MM.1S (cell line): ENCODE data around the gene KDM2A.

Source experiments
- DNase-seq: peaks from one replicate; pipeline ENCODE4 v3.0.0-alpha.2; 2015
- H2AFZ ChIP-seq: fragments of 300-600 bp; sonication (generic); 2 replicates; pipeline ENCODE4 v1.6.0; 2016; ENCODE audit warnings: antibody characterized with exemption, low read length
- H3F3A ChIP-seq: fragments of 300-600 bp; sonication (generic); 2 replicates; pipeline ENCODE4 v1.6.1; 2016; ENCODE audit warnings: mild to moderate bottlenecking, antibody characterized with exemption, low read length, moderate library complexity, mixed read lengths; ENCODE audit not compliant: insufficient read depth
- H3K27ac ChIP-seq: fragments of 300-600 bp; sonication (generic); 2 replicates; pipeline ENCODE4 v1.5.1; 2016; ENCODE audit warnings: mild to moderate bottlenecking, low read length
- H3K27me3 ChIP-seq: fragments of 300-600 bp; sonication (generic); replicated peaks from 2 replicates; pipeline ENCODE4 v1.6.0; 2016; ENCODE audit warnings: low read length; ENCODE audit not compliant: insufficient read depth
- H3K36me3 ChIP-seq: fragments of 300-600 bp; sonication (generic); replicated peaks from 2 replicates; pipeline ENCODE4 v1.6.1; 2016; ENCODE audit warnings: mild to moderate bottlenecking, low read length, mixed read lengths; ENCODE audit not compliant: insufficient read depth
- H3K4me1 ChIP-seq: fragments of 300-600 bp; sonication (generic); 2 replicates; pipeline ENCODE4 v1.6.1; 2016; ENCODE audit warnings: low read length, mixed read lengths
- H3K4me2 ChIP-seq: fragments of 300-600 bp; sonication (generic); 2 replicates; pipeline ENCODE4 v1.6.0; 2016; ENCODE audit warnings: low read depth, low read length
- H3K4me3 ChIP-seq: fragments of 300-600 bp; sonication (generic); 2 replicates; pipeline ENCODE4 v1.5.1; 2016; ENCODE audit warnings: low read length, mixed read lengths
- H3K79me2 ChIP-seq: fragments of 300-600 bp; sonication (generic); 2 replicates; pipeline ENCODE4 v1.6.1; 2016; ENCODE audit warnings: mixed run types, low read length, mixed read lengths
- H3K9ac ChIP-seq: fragments of 300-600 bp; sonication (generic); 2 replicates; pipeline ENCODE4 v1.6.1; 2016; ENCODE audit warnings: low read length, mixed read lengths
- H3K9me2 ChIP-seq: fragments of 300-600 bp; sonication (generic); replicated peaks from 2 replicates; pipeline ENCODE4 v1.6.1; 2016; ENCODE audit warnings: mild to moderate bottlenecking, low read length, mixed read lengths; ENCODE audit not compliant: insufficient read depth
- H3K9me3 ChIP-seq: fragments of 300-600 bp; sonication (generic); replicated peaks from 2 replicates; pipeline ENCODE4 v1.6.1; 2016; ENCODE audit warnings: mild to moderate bottlenecking, low read length, mixed read lengths; ENCODE audit not compliant: insufficient read depth
- H4K20me1 ChIP-seq: fragments of 300-600 bp; sonication (generic); 2 replicates; pipeline ENCODE4 v1.6.1; 2016; ENCODE audit warnings: mild to moderate bottlenecking, low read length, moderate library complexity, mixed read lengths; ENCODE audit not compliant: insufficient read depth
- EZH2 ChIP-seq: fragments of 300-600 bp; sonication (generic); optimal IDR thresholded peaks from 2 replicates; pipeline ENCODE3; 2017; ENCODE audit warnings: low read depth, mild to moderate bottlenecking, antibody characterized with exemption, low read length, mixed read lengths
- EZH2phosphoT487 ChIP-seq: fragments of 300-600 bp; sonication (generic); IDR thresholded peaks from 2 replicates; pipeline ENCODE4 v1.6.1; 2018; ENCODE audit warnings: antibody characterized with exemption, low read length
- TF ChIP-seq, protein P1 (sequence below): fragments of 300-600 bp; sonication (generic); IDR thresholded peaks from 2 replicates; pipeline ENCODE4 v1.5.1; 2016; ENCODE audit warnings: antibody characterized with exemption, low read length, mixed read lengths

The KDM2A gene

DNA sequence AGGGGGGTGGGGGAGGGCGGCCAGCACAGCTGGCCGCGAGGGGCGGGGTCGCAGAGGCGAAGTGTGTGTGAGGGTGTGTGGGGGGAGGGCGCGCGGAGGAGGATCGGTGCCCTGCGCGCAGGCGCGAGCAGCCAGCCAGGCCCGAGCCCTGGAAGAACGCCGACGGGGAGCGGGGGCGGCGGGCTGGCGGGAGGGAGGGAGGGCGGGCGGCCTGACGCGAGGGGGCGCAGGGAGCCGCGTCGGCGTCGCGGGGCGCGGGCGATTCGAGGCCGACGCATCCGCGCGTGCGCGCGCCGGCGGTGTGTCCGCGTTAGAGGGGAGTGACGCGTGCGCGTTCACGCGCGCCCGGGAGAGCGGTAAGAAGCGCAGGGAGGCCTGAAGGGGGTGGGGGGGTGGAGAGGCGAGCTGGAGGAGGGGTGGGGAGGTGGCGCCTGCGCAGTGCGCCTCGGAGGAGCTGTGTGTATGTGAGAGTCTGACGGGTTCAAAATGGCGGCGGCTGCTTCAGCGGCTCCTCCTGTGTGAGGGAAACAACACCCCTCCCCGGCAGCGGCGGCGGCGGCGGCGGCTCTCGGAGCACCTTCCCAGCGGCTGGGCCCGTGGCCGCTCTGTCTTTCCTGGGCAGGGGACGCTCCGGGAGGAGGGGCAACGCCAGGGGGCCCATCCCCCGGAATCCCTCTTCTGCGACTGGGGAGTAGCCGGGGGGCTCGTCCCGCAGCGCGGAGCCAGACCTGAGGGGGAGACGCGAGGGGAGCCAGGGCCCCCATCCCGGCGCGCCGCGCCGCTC, at the start of gene KDM2A:
KDM2A (plus strand) TSS at position 463 of the 784 bp plus-strand sequence. CDS start 2,054 bp downstream, outside the sequence.
- Histone ChIP-seq H3F3A (peaks cover 34% of the 10 kb centered on the region), H3K79me2 (peaks cover 46% of the 10 kb centered on the region), H3K27ac (peak within 1 kb of the TSS; percentile 80)

DNA sequence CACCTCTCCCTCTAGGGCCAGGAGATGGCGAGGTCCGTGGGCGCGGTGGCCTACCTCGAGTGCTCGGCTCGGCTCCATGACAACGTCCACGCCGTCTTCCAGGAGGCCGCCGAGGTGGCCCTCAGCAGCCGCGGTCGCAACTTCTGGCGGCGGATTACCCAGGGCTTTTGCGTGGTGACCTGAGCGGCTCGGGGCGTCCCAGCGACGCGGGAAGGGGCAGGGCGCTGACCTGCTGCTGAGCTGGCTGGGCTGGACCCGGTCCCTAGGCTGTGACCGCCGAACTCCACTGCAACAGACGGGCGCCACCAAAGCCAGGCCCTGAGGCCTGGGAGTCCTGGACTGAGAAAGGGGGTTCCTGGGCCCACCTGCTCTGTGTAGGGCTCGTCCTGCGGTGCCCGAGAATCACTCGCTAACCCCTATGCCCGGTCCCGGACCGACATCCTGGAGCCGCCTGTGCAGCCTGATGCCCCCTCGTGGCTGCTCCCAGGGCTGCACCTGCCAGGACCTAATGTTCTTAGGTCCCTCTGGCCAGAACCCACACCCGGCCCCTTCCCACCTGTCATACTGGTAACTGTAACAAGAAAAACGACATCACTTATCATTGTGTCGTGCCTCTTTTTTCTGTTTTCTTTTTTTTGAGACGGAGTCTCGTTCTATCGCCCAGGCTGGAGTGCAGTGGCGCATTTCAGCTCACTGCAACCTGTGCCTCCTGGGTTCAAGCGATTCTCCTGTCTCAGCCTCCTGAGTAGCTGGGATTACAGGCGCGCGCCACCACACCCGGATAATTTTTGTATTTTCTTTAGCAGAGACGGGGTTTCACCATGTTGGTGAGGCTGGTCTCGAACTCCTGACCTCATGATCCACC, 47.4 kb upstream of the KDM2A start:
- Histone ChIP-seq H3K36me3 (no peaks in the 10 kb centered on the region), H2AFZ (0 out of 2 replicates have a peak overlapping the region, but pooled peaks have one; percentile 8), H3K27ac (no peak overlapping the region), H3K9me2 (no peaks in the 10 kb centered on the region), H3K9ac (no peak overlapping the region), H3K9me3 (no peaks in the 10 kb centered on the region), H4K20me1 (no peaks in the 10 kb centered on the region), H3F3A (no peaks in the 10 kb centered on the region), H3K4me3 (no peak overlapping the region; the same call in 1 of the 2 replicates), H3K79me2 (no peaks in the 10 kb centered on the region), H3K4me2 (peak overlapping the region; percentile 32; the same call in 1 of the 2 replicates), H3K4me1 (no peaks in the 10 kb centered on the region), H3K27me3 (no peaks in the 10 kb centered on the region)
- DNase-seq, result peak; percentile 74
- TF ChIP-seq EZH2phosphoT487, result no peak
- TF ChIP-seq, protein P1, sequence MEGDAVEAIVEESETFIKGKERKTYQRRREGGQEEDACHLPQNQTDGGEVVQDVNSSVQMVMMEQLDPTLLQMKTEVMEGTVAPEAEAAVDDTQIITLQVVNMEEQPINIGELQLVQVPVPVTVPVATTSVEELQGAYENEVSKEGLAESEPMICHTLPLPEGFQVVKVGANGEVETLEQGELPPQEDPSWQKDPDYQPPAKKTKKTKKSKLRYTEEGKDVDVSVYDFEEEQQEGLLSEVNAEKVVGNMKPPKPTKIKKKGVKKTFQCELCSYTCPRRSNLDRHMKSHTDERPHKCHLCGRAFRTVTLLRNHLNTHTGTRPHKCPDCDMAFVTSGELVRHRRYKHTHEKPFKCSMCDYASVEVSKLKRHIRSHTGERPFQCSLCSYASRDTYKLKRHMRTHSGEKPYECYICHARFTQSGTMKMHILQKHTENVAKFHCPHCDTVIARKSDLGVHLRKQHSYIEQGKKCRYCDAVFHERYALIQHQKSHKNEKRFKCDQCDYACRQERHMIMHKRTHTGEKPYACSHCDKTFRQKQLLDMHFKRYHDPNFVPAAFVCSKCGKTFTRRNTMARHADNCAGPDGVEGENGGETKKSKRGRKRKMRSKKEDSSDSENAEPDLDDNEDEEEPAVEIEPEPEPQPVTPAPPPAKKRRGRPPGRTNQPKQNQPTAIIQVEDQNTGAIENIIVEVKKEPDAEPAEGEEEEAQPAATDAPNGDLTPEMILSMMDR, result peak; percentile 85

More for the DNA sequence above, at the start of gene KDM2A:
- no peaks in the 10 kb centered on the region for H3K9me3 ChIP-seq
- DNase-seq, result peak; percentile 98
- no peaks in the 10 kb centered on the region for H3K27me3 ChIP-seq
- peak within 1 kb of the TSS; percentile 91 for H3K9ac ChIP-seq
- 0 out of 2 replicates have a peak within 1 kb of the TSS, but pooled peaks have one; percentile 67 for H2AFZ ChIP-seq
- H3K4me2 ChIP-seq, result peak within 1 kb of the TSS; percentile 79
- H3K4me3 ChIP-seq, result peak within 1 kb of the TSS; percentile 97
- peaks cover 13% of the 10 kb centered on the region for H3K4me1 ChIP-seq
- H3K36me3 ChIP-seq, result no peaks in the 10 kb centered on the region
- H4K20me1 ChIP-seq, result 0 out of 2 replicates have a peak, but pooled peaks cover 4% of the 10 kb centered on the region
- TF ChIP-seq EZH2phosphoT487 (no peak), EZH2 (no peak)
- TF ChIP-seq, protein P1, result no peak
- no peaks in the 10 kb centered on the region for H3K9me2 ChIP-seq

DNA sequence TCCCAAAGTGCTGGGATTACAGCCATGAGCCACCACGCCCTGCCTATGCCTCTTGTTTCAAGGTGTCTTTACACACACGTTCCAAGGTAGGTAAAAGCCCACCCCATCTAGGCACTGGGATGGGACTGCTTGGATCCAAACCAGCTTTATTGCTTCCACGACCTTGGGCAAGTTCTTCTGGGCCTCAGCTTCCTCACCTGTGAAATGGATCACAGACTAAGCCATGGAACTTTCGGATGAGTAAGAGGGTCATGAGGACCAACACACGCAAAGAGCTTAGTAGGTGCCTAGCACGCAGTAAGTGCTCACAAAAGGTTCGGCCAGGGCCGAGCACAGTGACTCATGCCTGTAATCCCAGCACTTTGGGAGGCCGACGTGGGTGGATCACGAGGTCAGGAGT, 46.8 kb upstream of the KDM2A start:
- Histone ChIP-seq H3K79me2 (no peaks in the 10 kb centered on the region), H3K27me3 (no peaks in the 10 kb centered on the region), H3K4me3 (no peak overlapping the region), H3K4me2 (no peak overlapping the region), H3K9ac (no peak overlapping the region), H3F3A (no peaks in the 10 kb centered on the region), H3K9me3 (no peaks in the 10 kb centered on the region), H3K4me1 (no peaks in the 10 kb centered on the region), H3K27ac (no peak overlapping the region), H4K20me1 (no peaks in the 10 kb centered on the region), H2AFZ (no peak overlapping the region), H3K36me3 (no peaks in the 10 kb centered on the region), H3K9me2 (no peaks in the 10 kb centered on the region)
- DNase-seq, result no peak
- TF ChIP-seq EZH2phosphoT487 (no peak), EZH2 (no peak)
- TF ChIP-seq, protein P1, result no peak
